Breast epithelium (tissue), 3 donors: Measurements from ENCODE around the gene NYNRIN.

Experiments used
- POLR2A ChIP-seq: fragments of 450-650 bp; IDR thresholded peaks from one replicate; pipeline ENCODE4 v1.6.1; 2016; ENCODE audit warnings: antibody characterized with exemption, mild to moderate bottlenecking, moderate library complexity
- POLR2AphosphoS5 ChIP-seq, 3 donors: sonication (generic); formaldehyde crosslinking; IDR thresholded peaks; one replicate each; pipeline ENCODE4 v1.6.1; 2017; ENCODE audit warnings: antibody characterized with exemption in 3 of 3
- TF ChIP-seq, protein P1 (sequence below), 3 donors: fragments of 450-650 bp; IDR thresholded peaks; one replicate each; pipeline ENCODE4 v1.5.1; 2016 to 2017; ENCODE audit warnings: antibody characterized with exemption in 3 of 3, mild to moderate bottlenecking in 3 of 3, moderate library complexity in 3 of 3

DNA sequence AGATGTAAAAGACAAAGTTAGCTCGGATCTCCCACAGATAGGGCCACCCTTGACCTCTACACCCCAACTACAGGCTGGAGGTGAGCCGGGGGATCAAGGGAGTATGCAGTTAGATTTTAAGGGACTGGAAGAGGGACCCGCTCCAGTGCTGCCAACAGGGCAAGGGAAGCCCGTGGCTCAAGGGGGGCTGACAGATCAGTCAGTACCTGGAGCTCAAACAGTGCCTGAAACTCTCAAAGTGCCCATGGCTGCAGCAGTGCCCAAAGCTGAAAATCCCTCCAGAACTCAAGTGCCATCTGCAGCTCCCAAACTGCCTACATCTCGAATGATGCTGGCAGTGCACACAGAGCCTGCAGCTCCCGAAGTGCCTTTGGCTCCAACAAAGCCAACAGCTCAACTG is 10.4 kb downstream of the NYNRIN start:
- no peak for TF ChIP-seq POLR2AphosphoS5 (IDR thresholded peaks at IDR 0.05)
- TF ChIP-seq, protein P1, sequence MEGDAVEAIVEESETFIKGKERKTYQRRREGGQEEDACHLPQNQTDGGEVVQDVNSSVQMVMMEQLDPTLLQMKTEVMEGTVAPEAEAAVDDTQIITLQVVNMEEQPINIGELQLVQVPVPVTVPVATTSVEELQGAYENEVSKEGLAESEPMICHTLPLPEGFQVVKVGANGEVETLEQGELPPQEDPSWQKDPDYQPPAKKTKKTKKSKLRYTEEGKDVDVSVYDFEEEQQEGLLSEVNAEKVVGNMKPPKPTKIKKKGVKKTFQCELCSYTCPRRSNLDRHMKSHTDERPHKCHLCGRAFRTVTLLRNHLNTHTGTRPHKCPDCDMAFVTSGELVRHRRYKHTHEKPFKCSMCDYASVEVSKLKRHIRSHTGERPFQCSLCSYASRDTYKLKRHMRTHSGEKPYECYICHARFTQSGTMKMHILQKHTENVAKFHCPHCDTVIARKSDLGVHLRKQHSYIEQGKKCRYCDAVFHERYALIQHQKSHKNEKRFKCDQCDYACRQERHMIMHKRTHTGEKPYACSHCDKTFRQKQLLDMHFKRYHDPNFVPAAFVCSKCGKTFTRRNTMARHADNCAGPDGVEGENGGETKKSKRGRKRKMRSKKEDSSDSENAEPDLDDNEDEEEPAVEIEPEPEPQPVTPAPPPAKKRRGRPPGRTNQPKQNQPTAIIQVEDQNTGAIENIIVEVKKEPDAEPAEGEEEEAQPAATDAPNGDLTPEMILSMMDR (IDR thresholded peaks at IDR 0.05) = no peak
- TF ChIP-seq POLR2A = no peak
